ENCODE results near the gene MMEL1.

DNA sequence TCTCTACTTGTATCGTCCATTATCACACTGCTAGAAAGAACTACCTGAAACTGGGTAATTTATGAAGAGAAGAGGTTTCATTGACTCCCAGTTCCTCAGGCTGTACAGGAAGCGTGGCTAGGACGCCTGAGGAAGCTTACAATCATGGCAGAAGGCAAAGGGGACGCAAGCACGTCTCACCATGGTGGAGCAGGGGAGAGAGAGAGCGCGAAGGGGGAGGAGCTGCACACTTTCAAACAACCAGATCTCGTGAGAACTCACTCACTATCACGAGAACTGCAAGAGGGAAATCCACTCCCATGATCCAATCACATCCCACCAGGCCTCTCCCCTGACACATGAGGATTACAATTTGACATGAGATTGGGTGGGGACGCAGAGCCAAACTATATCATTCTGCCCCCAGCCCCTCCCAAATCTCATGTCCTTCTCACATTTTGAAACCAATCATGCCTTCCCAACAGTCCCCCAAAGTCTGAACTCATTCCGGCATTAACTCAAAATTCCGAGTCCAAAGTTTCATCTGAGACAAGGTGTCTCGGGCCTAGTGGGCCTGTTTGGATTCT, 8.0 kb downstream of the MMEL1 start:
- TF ChIP-seq, protein P1, sequence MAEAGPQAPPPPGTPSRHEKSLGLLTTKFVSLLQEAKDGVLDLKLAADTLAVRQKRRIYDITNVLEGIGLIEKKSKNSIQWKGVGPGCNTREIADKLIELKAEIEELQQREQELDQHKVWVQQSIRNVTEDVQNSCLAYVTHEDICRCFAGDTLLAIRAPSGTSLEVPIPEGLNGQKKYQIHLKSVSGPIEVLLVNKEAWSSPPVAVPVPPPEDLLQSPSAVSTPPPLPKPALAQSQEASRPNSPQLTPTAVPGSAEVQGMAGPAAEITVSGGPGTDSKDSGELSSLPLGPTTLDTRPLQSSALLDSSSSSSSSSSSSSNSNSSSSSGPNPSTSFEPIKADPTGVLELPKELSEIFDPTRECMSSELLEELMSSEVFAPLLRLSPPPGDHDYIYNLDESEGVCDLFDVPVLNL (CRISPR knock-in tag; IDR thresholded peaks at IDR 0.05; ENCODE audit: borderline replicate concordance, low read depth), result no peak
- TF ChIP-seq, protein P2, sequence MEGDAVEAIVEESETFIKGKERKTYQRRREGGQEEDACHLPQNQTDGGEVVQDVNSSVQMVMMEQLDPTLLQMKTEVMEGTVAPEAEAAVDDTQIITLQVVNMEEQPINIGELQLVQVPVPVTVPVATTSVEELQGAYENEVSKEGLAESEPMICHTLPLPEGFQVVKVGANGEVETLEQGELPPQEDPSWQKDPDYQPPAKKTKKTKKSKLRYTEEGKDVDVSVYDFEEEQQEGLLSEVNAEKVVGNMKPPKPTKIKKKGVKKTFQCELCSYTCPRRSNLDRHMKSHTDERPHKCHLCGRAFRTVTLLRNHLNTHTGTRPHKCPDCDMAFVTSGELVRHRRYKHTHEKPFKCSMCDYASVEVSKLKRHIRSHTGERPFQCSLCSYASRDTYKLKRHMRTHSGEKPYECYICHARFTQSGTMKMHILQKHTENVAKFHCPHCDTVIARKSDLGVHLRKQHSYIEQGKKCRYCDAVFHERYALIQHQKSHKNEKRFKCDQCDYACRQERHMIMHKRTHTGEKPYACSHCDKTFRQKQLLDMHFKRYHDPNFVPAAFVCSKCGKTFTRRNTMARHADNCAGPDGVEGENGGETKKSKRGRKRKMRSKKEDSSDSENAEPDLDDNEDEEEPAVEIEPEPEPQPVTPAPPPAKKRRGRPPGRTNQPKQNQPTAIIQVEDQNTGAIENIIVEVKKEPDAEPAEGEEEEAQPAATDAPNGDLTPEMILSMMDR (IDR thresholded peaks at IDR 0.05), result no peak
